Neural cell (in vitro differentiated cells): ENCODE measurements around the gene CDK7.
"Not testable (repeated sequence)": the region's sequence is repeated elsewhere in the genome, so short reads cannot be mapped to it uniquely, and the experiment has no call there.

Experiments
- CTCF ChIP-seq: fragments of 450-650 bp; IDR thresholded peaks from 2 replicates; pipeline ENCODE4 v1.5.1; 2014; ENCODE audit warnings: antibody characterized with exemption, mild to moderate bottlenecking, moderate library complexity; ENCODE audit not compliant: poor library complexity, severe bottlenecking
- EP300 ChIP-seq: fragments of 450-650 bp; conservative IDR thresholded peaks from 2 replicates; pipeline ENCODE4 v1.6.1; 2014; ENCODE audit warnings: antibody characterized with exemption, mild to moderate bottlenecking, moderate library complexity; ENCODE audit not compliant: poor library complexity, severe bottlenecking
- EZH2 ChIP-seq: fragments of 200-600, 300-800 bp; shearing (Covaris generic), sonication (generic); IDR thresholded peaks from 2 replicates; pipeline ENCODE4 v1.6.1; 2014; ENCODE audit warnings: antibody characterized with exemption, low read length, borderline replicate concordance, mild to moderate bottlenecking; ENCODE audit not compliant: insufficient read depth, poor library complexity, severe bottlenecking

- not testable (repeated sequence) for TF ChIP-seq CTCF, EP300, EZH2
These were observed 21.3 kb downstream of the CDK7 start for GRCh38 chr5:69255940-69256339.
